NT2/D1 (cell line): ENCODE measurements around the gene ARID1A.

ENCODE experiments used
- YY1 ChIP-seq: IDR thresholded peaks from 2 replicates; pipeline ENCODE4 v1.6.1; 2011; ENCODE audit not compliant: insufficient read length, insufficient read depth
- ZNF274 ChIP-seq: IDR thresholded peaks from 2 replicates; pipeline ENCODE4 v1.6.1; 2011; ENCODE audit warnings: mild to moderate bottlenecking, low read depth, low read length

DNA sequence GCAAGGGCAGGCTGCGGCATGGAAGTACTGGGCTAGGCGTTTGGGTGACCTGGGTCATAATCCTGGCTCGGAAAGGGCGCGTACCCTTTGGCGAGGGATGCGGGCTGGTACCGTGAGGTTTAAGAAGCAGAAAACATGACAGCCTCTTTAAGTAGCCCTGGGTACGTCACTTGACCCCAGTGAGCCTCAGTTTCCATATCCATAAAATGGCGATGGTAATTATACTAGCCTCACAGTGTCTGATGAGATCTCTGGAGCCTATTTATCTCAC, 92.6 kb downstream of the ARID1A start:
- TF ChIP-seq ZNF274 (no peak), YY1 (no peak)
